GM12875 (cell line): ENCODE results near the gene MED9.
"Not testable (repeated sequence)": the region's sequence is repeated elsewhere in the genome, so short reads cannot be mapped to it uniquely, and the experiment has no call there.

Source experiments
- H3K4me3 ChIP-seq: one replicate; pipeline ENCODE4 v1.5.1; 2011; ENCODE audit warnings: low read depth, low read length, control low read depth
- CTCF ChIP-seq: IDR thresholded peaks from 2 replicates; pipeline ENCODE4 v1.5.1; 2011; ENCODE audit warnings: low read depth, mild to moderate bottlenecking, control low read depth, inconsistent platforms, low read length, moderate library complexity, borderline replicate concordance; ENCODE audit not compliant: insufficient read depth

MED9 gene

GRCh38 chr17:17455173-17455572, 21.6 kb upstream of the MED9 start:
- H3K4me3 ChIP-seq, result no peak overlapping the region
- TF ChIP-seq CTCF, result no peak

- no peak overlapping the region for H3K4me3 ChIP-seq
- no peak for TF ChIP-seq CTCF
Measured at GRCh38 chr17:17456251-17456650, 20.5 kb upstream of the MED9 start.

GRCh38 chr17:17457680-17458079, 19.1 kb upstream of the MED9 start:
- H3K4me3 ChIP-seq, result no peak overlapping the region
- no peak for TF ChIP-seq CTCF

GRCh38 chr17:17460038-17460437, 16.8 kb upstream of the MED9 start:
- no peak overlapping the region for H3K4me3 ChIP-seq
- no peak for TF ChIP-seq CTCF

GRCh38 chr17:17462048-17462824, 14.6 kb upstream of the MED9 start:
- TF ChIP-seq CTCF, result no peak
- no peak overlapping the region for H3K4me3 ChIP-seq

GRCh38 chr17:17463821-17464220, 13.0 kb upstream of the MED9 start:
- H3K4me3 ChIP-seq, result no peak overlapping the region
- no peak for TF ChIP-seq CTCF

- not testable (repeated sequence) for H3K4me3 ChIP-seq
Measured at GRCh38 chr17:17465878-17466277, 10.9 kb upstream of the MED9 start.
